ENCODE data around the gene LYVE1.

LYVE1 gene

DNA sequence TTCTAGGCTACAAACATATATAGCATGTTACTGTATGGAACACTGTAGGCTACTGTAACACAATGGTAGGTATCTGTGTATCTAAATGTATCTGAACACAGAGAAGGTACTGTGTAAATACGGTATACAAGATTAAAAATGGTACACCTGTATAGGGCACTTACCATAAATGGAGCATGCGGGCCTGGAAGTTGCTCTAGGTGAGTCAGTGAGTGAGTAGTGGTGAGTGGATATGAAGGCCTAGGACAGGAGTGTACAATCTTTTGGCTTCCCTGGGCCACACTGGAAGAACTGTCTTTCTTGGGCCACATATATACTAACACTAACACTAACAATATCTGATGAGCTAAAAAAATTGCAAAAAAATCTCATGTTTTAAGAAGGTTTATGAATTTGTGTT is 48.8 kb downstream of the LYVE1 start:
- no peak for DNase-seq

DNA sequence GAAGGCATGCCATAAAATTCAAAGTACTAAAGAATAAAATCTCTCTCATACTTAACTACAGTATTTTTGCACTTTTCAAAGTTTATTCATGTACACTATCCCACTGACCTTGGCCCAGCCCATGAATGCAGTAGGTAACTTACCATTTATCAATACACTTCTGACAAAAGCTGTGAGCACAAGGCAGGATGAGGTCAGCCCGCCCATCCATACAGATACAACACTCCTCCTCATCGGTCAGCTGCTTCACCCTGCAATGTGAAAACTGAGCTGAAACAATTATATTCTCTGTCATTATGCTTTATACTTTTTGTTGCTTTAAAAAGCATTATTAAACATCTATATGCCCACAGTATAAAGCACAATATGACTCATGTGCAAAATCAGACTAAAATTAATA is 49.6 kb downstream of the LYVE1 start:
- DNase-seq = no peak

DNA sequence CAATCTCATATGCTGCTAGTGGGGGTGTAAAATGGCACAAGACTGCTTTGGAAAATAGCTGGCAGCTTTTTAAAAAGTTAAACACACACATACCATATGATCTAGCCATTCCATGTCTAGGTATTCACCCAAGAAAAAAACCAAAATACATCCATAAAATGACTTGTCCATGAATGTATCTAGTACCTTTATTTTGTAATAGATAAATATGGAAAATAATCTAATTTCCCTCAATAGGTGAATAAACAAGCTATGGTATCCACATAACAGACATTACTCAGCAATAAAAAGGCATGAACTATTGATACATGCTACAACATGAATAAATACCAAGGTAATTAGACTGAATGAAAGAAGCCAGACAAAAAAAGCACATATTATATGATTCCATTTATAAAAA is 50.3 kb downstream of the LYVE1 start:
- no peak for DNase-seq

DNA sequence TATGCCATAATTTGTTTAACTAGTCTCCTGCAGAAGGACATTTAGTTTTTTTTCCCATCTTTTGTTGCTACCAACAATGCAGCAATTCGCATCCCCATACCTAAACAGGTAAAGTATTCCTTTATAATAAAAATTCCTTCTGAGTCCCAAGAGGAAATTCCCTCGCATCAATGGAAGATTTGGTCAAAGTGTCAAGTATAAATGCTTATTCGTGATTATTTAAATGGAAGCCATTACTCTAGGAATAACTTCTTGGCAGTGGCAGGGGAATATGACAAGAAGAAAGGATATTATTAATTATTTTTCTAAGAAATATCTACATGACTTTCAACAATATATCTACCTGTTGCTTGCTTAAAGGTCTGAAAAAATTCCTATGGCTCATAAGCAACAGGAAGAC is 53.0 kb downstream of the LYVE1 start:
- DNase-seq = no peak

- no peak for DNase-seq
These were observed 53.8 kb downstream of the LYVE1 start for GRCh38 chr11:10514709-10515108.

GRCh38 chr11:10514202-10514601 is 54.3 kb downstream of the LYVE1 start:
- no peak for DNase-seq

GRCh38 chr11:10511181-10511621 is 57.3 kb downstream of the LYVE1 start:
- DNase-seq = no peak
